ENCODE measurements around the gene SLC26A8.

- no peak for TF ChIP-seq CTCF (IDR thresholded peaks at IDR 0.05; ENCODE audit: borderline replicate concordance, extremely low read depth, low read length, poor library complexity, severe bottlenecking)
- no peak for TF ChIP-seq EZH2 (IDR thresholded peaks at IDR 0.05; ENCODE audit: borderline replicate concordance, low read depth, low read length, severe bottlenecking)
These were observed 127.4 kb downstream of the SLC26A8 start for GRCh38 chr6:35897036-35897435.
